Activated naive CD4-positive, alpha-beta T cell treated with anti-CD3 and anti-CD28 coated beads, Interleukin-2, amount 50 U/mL, for 24 hours (primary cell): ENCODE measurements around the gene MCC.

ENCODE experiments used
- H3K27ac Mint-ChIP-seq: one replicate; pipeline ENCODE4 v1.8.0; 2021; ENCODE audit warnings: mild to moderate bottlenecking, mixed read lengths
- H3K27me3 Mint-ChIP-seq: one replicate; pipeline ENCODE4 v1.8.0; 2021; ENCODE audit warnings: mixed read lengths
- H3K36me3 Mint-ChIP-seq: one replicate; pipeline ENCODE4 v1.8.0; 2021; ENCODE audit warnings: mixed read lengths
- H3K4me1 Mint-ChIP-seq: one replicate; pipeline ENCODE4 v1.8.0; 2021; ENCODE audit warnings: mixed read lengths
- H3K4me3 Mint-ChIP-seq: one replicate; pipeline ENCODE4 v1.8.0; 2021; ENCODE audit warnings: mild to moderate bottlenecking, mixed read lengths
- H3K9me3 Mint-ChIP-seq: one replicate; pipeline ENCODE4 v1.8.0; 2021; ENCODE audit warnings: mixed read lengths

The MCC gene

GRCh38 chr5:113487781-113488644 is at the start of gene MCC:
Gene MCC, minus strand, starts transcription at chr5:113488453.
- H3K27ac Mint-ChIP-seq: no peak within 1 kb of the TSS
- peaks cover 20% of the 10 kb centered on the region for H3K9me3 Mint-ChIP-seq
- H3K4me1 Mint-ChIP-seq: peaks cover 5% of the 10 kb centered on the region
- H3K4me3 Mint-ChIP-seq: peak within 1 kb of the TSS; percentile 77
- peaks cover 59% of the 10 kb centered on the region for H3K27me3 Mint-ChIP-seq
- peaks cover 11% of the 10 kb centered on the region for H3K36me3 Mint-ChIP-seq

- H3K4me1 Mint-ChIP-seq: peaks cover 3% of the 10 kb centered on the region
- no peak overlapping the region for H3K27ac Mint-ChIP-seq
- H3K4me3 Mint-ChIP-seq: no peak overlapping the region
- H3K27me3 Mint-ChIP-seq: no peaks in the 10 kb centered on the region
- peaks cover 40% of the 10 kb centered on the region for H3K36me3 Mint-ChIP-seq
- H3K9me3 Mint-ChIP-seq: peaks cover 4% of the 10 kb centered on the region
Measured at GRCh38 chr5:113531481-113532159, 43.4 kb upstream of the MCC start.

- H3K9me3 Mint-ChIP-seq: peaks cover 4% of the 10 kb centered on the region
- H3K27me3 Mint-ChIP-seq: no peaks in the 10 kb centered on the region
- H3K4me1 Mint-ChIP-seq: peaks cover 35% of the 10 kb centered on the region
- no peak overlapping the region for H3K4me3 Mint-ChIP-seq
- H3K36me3 Mint-ChIP-seq: peaks cover 30% of the 10 kb centered on the region
- no peak overlapping the region for H3K27ac Mint-ChIP-seq
Measured at GRCh38 chr5:113527746-113528145, 39.5 kb upstream of the MCC start.

GRCh38 chr5:113526421-113526820 is 38.2 kb upstream of the MCC start:
- peaks cover 26% of the 10 kb centered on the region for H3K36me3 Mint-ChIP-seq
- no peak overlapping the region for H3K27ac Mint-ChIP-seq
- no peak overlapping the region for H3K4me3 Mint-ChIP-seq
- no peaks in the 10 kb centered on the region for H3K27me3 Mint-ChIP-seq
- peaks cover 43% of the 10 kb centered on the region for H3K4me1 Mint-ChIP-seq
- H3K9me3 Mint-ChIP-seq: peaks cover 4% of the 10 kb centered on the region

- Mint-ChIP-seq H3K4me3 (peak overlapping the region; percentile 26), H3K27me3 (no peaks in the 10 kb centered on the region), H3K4me1 (peaks cover 56% of the 10 kb centered on the region), H3K27ac (peak overlapping the region; percentile 72), H3K9me3 (no peaks in the 10 kb centered on the region), H3K36me3 (peaks cover 19% of the 10 kb centered on the region)
Measured at GRCh38 chr5:113524927-113525326, 36.7 kb upstream of the MCC start.

GRCh38 chr5:113523168-113523567 is 34.9 kb upstream of the MCC start:
- Mint-ChIP-seq H3K27ac (peak overlapping the region; percentile 62), H3K27me3 (no peaks in the 10 kb centered on the region), H3K9me3 (no peaks in the 10 kb centered on the region), H3K36me3 (peaks cover 13% of the 10 kb centered on the region), H3K4me1 (peaks cover 68% of the 10 kb centered on the region), H3K4me3 (peak overlapping the region; percentile 23)

- H3K4me3 Mint-ChIP-seq: no peak overlapping the region
- no peaks in the 10 kb centered on the region for H3K9me3 Mint-ChIP-seq
- H3K27ac Mint-ChIP-seq: no peak overlapping the region
- peaks cover 13% of the 10 kb centered on the region for H3K36me3 Mint-ChIP-seq
- peaks cover 77% of the 10 kb centered on the region for H3K4me1 Mint-ChIP-seq
- H3K27me3 Mint-ChIP-seq: no peaks in the 10 kb centered on the region
Measured at GRCh38 chr5:113520899-113521298, 32.6 kb upstream of the MCC start.

- no peaks in the 10 kb centered on the region for H3K9me3 Mint-ChIP-seq
- H3K36me3 Mint-ChIP-seq: peaks cover 14% of the 10 kb centered on the region
- no peak overlapping the region for H3K27ac Mint-ChIP-seq
- no peak overlapping the region for H3K4me3 Mint-ChIP-seq
- no peaks in the 10 kb centered on the region for H3K27me3 Mint-ChIP-seq
- peaks cover 77% of the 10 kb centered on the region for H3K4me1 Mint-ChIP-seq
Measured at GRCh38 chr5:113520429-113520828, 32.2 kb upstream of the MCC start.

- no peaks in the 10 kb centered on the region for H3K9me3 Mint-ChIP-seq
- no peaks in the 10 kb centered on the region for H3K27me3 Mint-ChIP-seq
- H3K36me3 Mint-ChIP-seq: peaks cover 14% of the 10 kb centered on the region
- no peak overlapping the region for H3K4me3 Mint-ChIP-seq
- H3K4me1 Mint-ChIP-seq: peaks cover 77% of the 10 kb centered on the region
- H3K27ac Mint-ChIP-seq: peak overlapping the region; percentile 41
Measured at GRCh38 chr5:113519412-113519811, 31.2 kb upstream of the MCC start.

GRCh38 chr5:113518884-113519283 is 30.6 kb upstream of the MCC start:
- peaks cover 74% of the 10 kb centered on the region for H3K4me1 Mint-ChIP-seq
- no peak overlapping the region for H3K4me3 Mint-ChIP-seq
- H3K36me3 Mint-ChIP-seq: peaks cover 14% of the 10 kb centered on the region
- no peaks in the 10 kb centered on the region for H3K27me3 Mint-ChIP-seq
- no peaks in the 10 kb centered on the region for H3K9me3 Mint-ChIP-seq
- no peak overlapping the region for H3K27ac Mint-ChIP-seq

GRCh38 chr5:113514289-113514635 is 26.0 kb upstream of the MCC start:
- Mint-ChIP-seq H3K9me3 (no peaks in the 10 kb centered on the region), H3K4me3 (peak overlapping the region; percentile 93), H3K27ac (peak overlapping the region; percentile 94), H3K36me3 (peaks cover 7% of the 10 kb centered on the region), H3K4me1 (peaks cover 50% of the 10 kb centered on the region), H3K27me3 (peaks cover 7% of the 10 kb centered on the region)

- H3K9me3 Mint-ChIP-seq: no peaks in the 10 kb centered on the region
- peak within 1 kb of the TSS; percentile 93 for H3K4me3 Mint-ChIP-seq
- H3K27me3 Mint-ChIP-seq: peaks cover 7% of the 10 kb centered on the region
- peaks cover 44% of the 10 kb centered on the region for H3K4me1 Mint-ChIP-seq
- peaks cover 7% of the 10 kb centered on the region for H3K36me3 Mint-ChIP-seq
- peak within 1 kb of the TSS; percentile 94 for H3K27ac Mint-ChIP-seq
Measured at GRCh38 chr5:113513384-113514288, 25.4 kb upstream of the MCC start, which contains the start of gene YTHDC2. Gene YTHDC2, plus strand, starts transcription at chr5:113513694. Its CDS starts 202 bp downstream, at chr5:113513896.

- Mint-ChIP-seq H3K4me1 (peaks cover 40% of the 10 kb centered on the region), H3K4me3 (peak overlapping the region; percentile 16)
Measured at GRCh38 chr5:113512341-113512740, 24.1 kb upstream of the MCC start.

GRCh38 chr5:113510836-113511451 is 22.7 kb upstream of the MCC start:
- H3K27ac Mint-ChIP-seq: no peak overlapping the region
- peaks cover 19% of the 10 kb centered on the region for H3K27me3 Mint-ChIP-seq
- H3K9me3 Mint-ChIP-seq: no peaks in the 10 kb centered on the region
- H3K36me3 Mint-ChIP-seq: peaks cover 3% of the 10 kb centered on the region
- H3K4me3 Mint-ChIP-seq: no peak overlapping the region
- H3K4me1 Mint-ChIP-seq: peaks cover 28% of the 10 kb centered on the region

More at GRCh38 chr5:113512341-113512740, 24.1 kb upstream of the MCC start:
- Mint-ChIP-seq H3K27ac (no peak overlapping the region), H3K27me3 (peaks cover 12% of the 10 kb centered on the region), H3K9me3 (no peaks in the 10 kb centered on the region), H3K36me3 (peaks cover 6% of the 10 kb centered on the region)

GRCh38 chr5:113508756-113509155 is 20.5 kb upstream of the MCC start:
- Mint-ChIP-seq H3K4me1 (peaks cover 11% of the 10 kb centered on the region), H3K27ac (no peak overlapping the region), H3K9me3 (no peaks in the 10 kb centered on the region), H3K36me3 (no peaks in the 10 kb centered on the region), H3K4me3 (no peak overlapping the region), H3K27me3 (peaks cover 24% of the 10 kb centered on the region)
